Measurements from ENCODE around the gene PTPRD. TPM values are rescaled to one million over a fixed set of nuclear protein-coding genes. Genes with fewer than 3 reads are reported as not detected.

Gene PTPRD
- total and polyA plus RNA-seq, 2 experiments from 2014 or later = 11.5 to 58.0 TPM

DNA sequence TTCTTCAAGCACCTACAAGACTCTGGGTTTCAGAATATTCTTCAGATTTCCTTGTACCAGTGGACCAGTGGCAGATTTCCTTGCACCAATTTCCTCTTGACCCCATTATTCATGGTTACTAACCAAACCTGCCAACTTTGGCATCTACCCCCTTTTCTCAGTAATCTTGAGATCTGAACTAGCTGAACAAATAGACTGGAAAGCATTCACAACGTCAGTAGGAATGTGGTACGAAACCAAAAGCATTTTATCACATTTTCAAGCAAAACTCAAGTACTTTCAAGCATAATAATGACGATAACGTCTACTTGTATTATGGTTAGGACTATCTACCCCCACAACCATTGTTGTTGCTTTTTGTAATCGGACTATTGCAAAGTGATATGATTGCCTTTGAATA is 1217.3 kb downstream of the PTPRD start (continued):
- TF ChIP-seq, protein P1, sequence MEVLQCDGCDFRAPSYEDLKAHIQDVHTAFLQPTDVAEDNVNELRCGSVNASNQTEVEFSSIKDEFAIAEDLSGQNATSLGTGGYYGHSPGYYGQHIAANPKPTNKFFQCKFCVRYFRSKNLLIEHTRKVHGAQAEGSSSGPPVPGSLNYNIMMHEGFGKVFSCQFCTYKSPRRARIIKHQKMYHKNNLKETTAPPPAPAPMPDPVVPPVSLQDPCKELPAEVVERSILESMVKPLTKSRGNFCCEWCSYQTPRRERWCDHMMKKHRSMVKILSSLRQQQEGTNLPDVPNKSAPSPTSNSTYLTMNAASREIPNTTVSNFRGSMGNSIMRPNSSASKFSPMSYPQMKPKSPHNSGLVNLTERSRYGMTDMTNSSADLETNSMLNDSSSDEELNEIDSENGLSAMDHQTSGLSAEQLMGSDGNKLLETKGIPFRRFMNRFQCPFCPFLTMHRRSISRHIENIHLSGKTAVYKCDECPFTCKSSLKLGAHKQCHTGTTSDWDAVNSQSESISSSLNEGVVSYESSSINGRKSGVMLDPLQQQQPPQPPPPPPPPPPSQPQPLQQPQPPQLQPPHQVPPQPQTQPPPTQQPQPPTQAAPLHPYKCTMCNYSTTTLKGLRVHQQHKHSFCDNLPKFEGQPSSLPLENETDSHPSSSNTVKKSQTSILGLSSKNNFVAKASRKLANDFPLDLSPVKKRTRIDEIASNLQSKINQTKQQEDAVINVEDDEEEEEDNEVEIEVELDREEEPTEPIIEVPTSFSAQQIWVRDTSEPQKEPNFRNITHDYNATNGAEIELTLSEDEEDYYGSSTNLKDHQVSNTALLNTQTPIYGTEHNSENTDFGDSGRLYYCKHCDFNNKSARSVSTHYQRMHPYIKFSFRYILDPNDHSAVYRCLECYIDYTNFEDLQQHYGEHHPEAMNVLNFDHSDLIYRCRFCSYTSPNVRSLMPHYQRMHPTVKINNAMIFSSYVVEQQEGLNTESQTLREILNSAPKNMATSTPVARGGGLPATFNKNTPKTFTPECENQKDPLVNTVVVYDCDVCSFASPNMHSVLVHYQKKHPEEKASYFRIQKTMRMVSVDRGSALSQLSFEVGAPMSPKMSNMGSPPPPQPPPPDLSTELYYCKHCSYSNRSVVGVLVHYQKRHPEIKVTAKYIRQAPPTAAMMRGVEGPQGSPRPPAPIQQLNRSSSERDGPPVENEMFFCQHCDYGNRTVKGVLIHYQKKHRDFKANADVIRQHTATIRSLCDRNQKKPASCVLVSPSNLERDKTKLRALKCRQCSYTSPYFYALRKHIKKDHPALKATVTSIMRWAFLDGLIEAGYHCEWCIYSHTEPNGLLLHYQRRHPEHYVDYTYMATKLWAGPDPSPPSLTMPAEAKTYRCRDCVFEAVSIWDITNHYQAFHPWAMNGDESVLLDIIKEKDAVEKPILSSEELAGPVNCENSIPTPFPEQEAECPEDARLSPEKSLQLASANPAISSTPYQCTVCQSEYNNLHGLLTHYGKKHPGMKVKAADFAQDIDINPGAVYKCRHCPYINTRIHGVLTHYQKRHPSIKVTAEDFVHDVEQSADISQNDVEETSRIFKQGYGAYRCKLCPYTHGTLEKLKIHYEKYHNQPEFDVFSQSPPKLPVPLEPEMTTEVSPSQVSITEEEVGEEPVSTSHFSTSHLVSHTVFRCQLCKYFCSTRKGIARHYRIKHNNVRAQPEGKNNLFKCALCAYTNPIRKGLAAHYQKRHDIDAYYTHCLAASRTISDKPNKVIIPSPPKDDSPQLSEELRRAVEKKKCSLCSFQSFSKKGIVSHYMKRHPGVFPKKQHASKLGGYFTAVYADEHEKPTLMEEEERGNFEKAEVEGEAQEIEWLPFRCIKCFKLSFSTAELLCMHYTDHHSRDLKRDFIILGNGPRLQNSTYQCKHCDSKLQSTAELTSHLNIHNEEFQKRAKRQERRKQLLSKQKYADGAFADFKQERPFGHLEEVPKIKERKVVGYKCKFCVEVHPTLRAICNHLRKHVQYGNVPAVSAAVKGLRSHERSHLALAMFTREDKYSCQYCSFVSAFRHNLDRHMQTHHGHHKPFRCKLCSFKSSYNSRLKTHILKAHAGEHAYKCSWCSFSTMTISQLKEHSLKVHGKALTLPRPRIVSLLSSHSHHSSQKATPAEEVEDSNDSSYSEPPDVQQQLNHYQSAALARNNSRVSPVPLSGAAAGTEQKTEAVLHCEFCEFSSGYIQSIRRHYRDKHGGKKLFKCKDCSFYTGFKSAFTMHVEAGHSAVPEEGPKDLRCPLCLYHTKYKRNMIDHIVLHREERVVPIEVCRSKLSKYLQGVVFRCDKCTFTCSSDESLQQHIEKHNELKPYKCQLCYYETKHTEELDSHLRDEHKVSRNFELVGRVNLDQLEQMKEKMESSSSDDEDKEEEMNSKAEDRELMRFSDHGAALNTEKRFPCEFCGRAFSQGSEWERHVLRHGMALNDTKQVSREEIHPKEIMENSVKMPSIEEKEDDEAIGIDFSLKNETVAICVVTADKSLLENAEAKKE (CRISPR knock-in tag; IDR thresholded peaks at IDR 0.05) = no peak
- no peak for TF ChIP-seq CREB1 (CRISPR knock-in tag; IDR thresholded peaks at IDR 0.05; ENCODE audit: low read depth)
- no peak for TF ChIP-seq NANOG (IDR thresholded peaks at IDR 0.05; ENCODE audit: borderline replicate concordance)

DNA sequence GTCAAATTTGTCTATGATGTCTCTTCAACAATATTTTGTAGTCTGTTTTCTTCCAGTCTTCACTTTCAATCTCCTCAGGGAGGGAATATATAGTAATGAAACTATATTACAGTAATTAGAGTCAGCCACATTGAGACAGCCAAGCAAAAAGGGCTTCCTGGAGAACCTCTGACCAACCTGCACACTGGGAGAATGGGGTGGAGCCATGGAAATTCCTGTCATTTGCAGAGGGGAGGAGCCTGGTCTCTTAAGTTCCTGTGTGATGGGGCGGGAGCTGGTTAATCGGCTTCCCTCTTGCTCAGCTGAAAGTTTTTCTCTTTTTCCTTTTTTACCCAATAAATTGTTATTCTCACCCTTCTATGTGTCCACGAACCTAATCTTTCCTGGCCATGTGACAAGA is 1220.0 kb downstream of the PTPRD start:
- peaks cover 5% of the 10 kb centered on the region; the same call in 2 of the 3 replicates for H3K4me1 Mint-ChIP-seq
- no peaks in the 10 kb centered on the region for H3K36me3 Mint-ChIP-seq (ENCODE audit: low read depth)
- Histone ChIP-seq H4K20me1 (replicated peaks; ENCODE audit: insufficient read depth) (no peaks in the 10 kb centered on the region), H3K79me2 (replicated peaks; ENCODE audit: insufficient read depth) (no peaks in the 10 kb centered on the region), H3K36me3 (ENCODE audit: insufficient read depth) (no peaks in the 10 kb centered on the region), H3K27me3 (ENCODE audit: insufficient read depth) (no peaks in the 10 kb centered on the region), H2AFZ (no peak overlapping the region), H3K9me2 (ENCODE audit: insufficient read depth) (peaks cover 7% of the 10 kb centered on the region), H3F3A (replicated peaks; ENCODE audit: low read depth) (no peaks in the 10 kb centered on the region), H3K4me1 (ENCODE audit: insufficient read depth) (no peaks in the 10 kb centered on the region), H3K27ac (ENCODE audit: low read depth) (no peak overlapping the region), H3K4me3 (no peak overlapping the region), H3K4me2 (no peak overlapping the region)
- ATAC-seq (no peak), DNase-seq (ENCODE audit: low spot score) (no peak)
- H3K27me3 Mint-ChIP-seq (ENCODE audit: insufficient read depth, low read depth, poor library complexity) = no peaks in the 10 kb centered on the region
- H3K27ac Mint-ChIP-seq = no peak overlapping the region
- no peak overlapping the region for H3K4me3 Mint-ChIP-seq
- no peaks in the 10 kb centered on the region for H3K9me3 Mint-ChIP-seq
- no peak for TF ChIP-seq EZH2 (IDR thresholded peaks at IDR 0.05; ENCODE audit: low read depth, unreplicated experiment)
- TF ChIP-seq NANOG (IDR thresholded peaks at IDR 0.05; ENCODE audit: borderline replicate concordance) = no peak
- TF ChIP-seq JUNB (IDR thresholded peaks at IDR 0.05; ENCODE audit: unreplicated experiment) = no peak
- TF ChIP-seq POLR2AphosphoS5 (IDR thresholded peaks at IDR 0.05; ENCODE audit: low read depth) = no peak
- no peak for TF ChIP-seq ZNF114 (CRISPR knock-in tag; IDR thresholded peaks at IDR 0.05)
- TF ChIP-seq, protein P1 (CRISPR knock-in tag; IDR thresholded peaks at IDR 0.05) = no peak
- TF ChIP-seq, protein P2, sequence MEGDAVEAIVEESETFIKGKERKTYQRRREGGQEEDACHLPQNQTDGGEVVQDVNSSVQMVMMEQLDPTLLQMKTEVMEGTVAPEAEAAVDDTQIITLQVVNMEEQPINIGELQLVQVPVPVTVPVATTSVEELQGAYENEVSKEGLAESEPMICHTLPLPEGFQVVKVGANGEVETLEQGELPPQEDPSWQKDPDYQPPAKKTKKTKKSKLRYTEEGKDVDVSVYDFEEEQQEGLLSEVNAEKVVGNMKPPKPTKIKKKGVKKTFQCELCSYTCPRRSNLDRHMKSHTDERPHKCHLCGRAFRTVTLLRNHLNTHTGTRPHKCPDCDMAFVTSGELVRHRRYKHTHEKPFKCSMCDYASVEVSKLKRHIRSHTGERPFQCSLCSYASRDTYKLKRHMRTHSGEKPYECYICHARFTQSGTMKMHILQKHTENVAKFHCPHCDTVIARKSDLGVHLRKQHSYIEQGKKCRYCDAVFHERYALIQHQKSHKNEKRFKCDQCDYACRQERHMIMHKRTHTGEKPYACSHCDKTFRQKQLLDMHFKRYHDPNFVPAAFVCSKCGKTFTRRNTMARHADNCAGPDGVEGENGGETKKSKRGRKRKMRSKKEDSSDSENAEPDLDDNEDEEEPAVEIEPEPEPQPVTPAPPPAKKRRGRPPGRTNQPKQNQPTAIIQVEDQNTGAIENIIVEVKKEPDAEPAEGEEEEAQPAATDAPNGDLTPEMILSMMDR (conservative IDR thresholded peaks at IDR 0.05; ENCODE audit: low read depth in 2 of 2) = no peak
- no peak for TF ChIP-seq STAT1 (IDR thresholded peaks at IDR 0.05; ENCODE audit: unreplicated experiment)
